SK-N-SH treated with all-trans-retinoic acid at 6 μM for 48 hours (cell line): ENCODE measurements around the gene EFHD1.

Experiments used
- ATAC-seq: fragments of 200-7000 bp; cut with Tn5 transposase; 3 replicates; pipeline ENCODE4 v1.9.1; 2020; ENCODE audit warnings: mild to moderate bottlenecking, moderate library complexity
- ARNTL ChIP-seq: fragments of 450-650 bp; formaldehyde crosslinking; IDR thresholded peaks from 2 replicates; pipeline ENCODE4 v1.5.0; 2020; ENCODE audit warnings: low read depth, mild to moderate bottlenecking, moderate library complexity, borderline replicate concordance
- BACH2 ChIP-seq: fragments of 250-450 bp; sonication (Bioruptor Pico); IDR thresholded peaks from 2 replicates; pipeline ENCODE4 v1.9.0; 2021; ENCODE audit warnings: mild to moderate bottlenecking, borderline replicate concordance
- CSDC2 ChIP-seq: fragments of 250-450 bp; sonication (Bioruptor Pico); IDR thresholded peaks from 2 replicates; pipeline ENCODE4 v1.5.0; 2020; ENCODE audit warnings: mild to moderate bottlenecking, moderate library complexity
- ESRRG ChIP-seq: fragments of 250-450 bp; sonication (Bioruptor Pico); IDR thresholded peaks from 2 replicates; pipeline ENCODE4 v1.6.1; 2021; ENCODE audit warnings: mild to moderate bottlenecking
- GLIS3 ChIP-seq: fragments of 250-450 bp; sonication (Bioruptor Pico); IDR thresholded peaks from 2 replicates; pipeline ENCODE4 v1.5.0; 2020; ENCODE audit warnings: mild to moderate bottlenecking, moderate library complexity
- ISL1 ChIP-seq: fragments of 250-450 bp; sonication (Bioruptor Pico); IDR thresholded peaks from 2 replicates; pipeline ENCODE4 v2.1.2; 2022; ENCODE audit warnings: mild to moderate bottlenecking, moderate library complexity
- OSR1 ChIP-seq: fragments of 250-450 bp; sonication (Bioruptor Pico); IDR thresholded peaks from 2 replicates; pipeline ENCODE4 v1.8.0; 2022; ENCODE audit warnings: moderate library complexity, mild to moderate bottlenecking, inconsistent platforms
- PPARA ChIP-seq: fragments of 250-450 bp; sonication (Bioruptor Pico); IDR thresholded peaks from 2 replicates; pipeline ENCODE4 v1.5.0; 2020; ENCODE audit warnings: mild to moderate bottlenecking, borderline replicate concordance
- RARB ChIP-seq: fragments of 250-450 bp; sonication (Bioruptor Pico); IDR thresholded peaks from 2 replicates; pipeline ENCODE4 v1.8.0; 2021; ENCODE audit warnings: mild to moderate bottlenecking, moderate library complexity
- SNAI2 ChIP-seq: fragments of 250-450 bp; sonication (Bioruptor Pico); IDR thresholded peaks from 2 replicates; pipeline ENCODE4 v1.5.0; 2020; ENCODE audit warnings: mild to moderate bottlenecking, moderate library complexity
- TCF4 ChIP-seq: fragments of 250-450 bp; sonication (Bioruptor Pico); IDR thresholded peaks from 2 replicates; pipeline ENCODE4 v1.8.0; 2021; ENCODE audit warnings: mild to moderate bottlenecking, moderate library complexity, borderline replicate concordance
- TOX ChIP-seq: fragments of 250-450 bp; sonication (Bioruptor Pico); IDR thresholded peaks from 2 replicates; pipeline ENCODE4 v1.8.0; 2021; ENCODE audit warnings: mild to moderate bottlenecking, moderate library complexity, borderline replicate concordance
- ZC3H10 ChIP-seq: fragments of 250-450 bp; sonication (Bioruptor Pico); IDR thresholded peaks from 2 replicates; pipeline ENCODE4 v1.5.1; 2021; ENCODE audit warnings: mild to moderate bottlenecking, moderate library complexity
- ZFP3 ChIP-seq: fragments of 250-450 bp; sonication (Bioruptor Pico); IDR thresholded peaks from 2 replicates; pipeline ENCODE4 v1.5.0; 2020; ENCODE audit warnings: mild to moderate bottlenecking, moderate library complexity
- ZFP30 ChIP-seq: fragments of 450-650 bp; formaldehyde crosslinking; IDR thresholded peaks from 2 replicates; pipeline ENCODE4 v1.5.0; 2022; ENCODE audit warnings: mild to moderate bottlenecking, moderate library complexity
- ZNF565 ChIP-seq: fragments of 450-650 bp; formaldehyde crosslinking; conservative IDR thresholded peaks from 2 replicates; pipeline ENCODE4 v1.5.0; 2020; ENCODE audit warnings: low read depth, mild to moderate bottlenecking, moderate library complexity
- ZNF70 ChIP-seq: fragments of 450-650 bp; formaldehyde crosslinking; IDR thresholded peaks from 2 replicates; pipeline ENCODE4 v1.5.0; 2020; ENCODE audit warnings: mild to moderate bottlenecking, moderate library complexity
- ZNF8 ChIP-seq: fragments of 450-650 bp; formaldehyde crosslinking; IDR thresholded peaks from 2 replicates; pipeline ENCODE4 v1.5.0; 2020; ENCODE audit warnings: mild to moderate bottlenecking, moderate library complexity
- TF ChIP-seq, protein P1 (sequence below): fragments of 250-450 bp; sonication (Bioruptor Pico); IDR thresholded peaks from 2 replicates; pipeline ENCODE4 v1.5.1; 2020; ENCODE audit warnings: low read depth, mild to moderate bottlenecking, moderate library complexity
- TF ChIP-seq, protein P2 (sequence below): fragments of 250-450 bp; sonication (Bioruptor Pico); IDR thresholded peaks from 2 replicates; pipeline ENCODE4 v1.8.0; 2021; ENCODE audit warnings: low read depth, mild to moderate bottlenecking, moderate library complexity, borderline replicate concordance
- TF ChIP-seq, protein P3 (sequence below): fragments of 250-450 bp; sonication (Bioruptor Pico); IDR thresholded peaks from 2 replicates; pipeline ENCODE4 v1.5.1; 2021; ENCODE audit warnings: mild to moderate bottlenecking, moderate library complexity

EFHD1 gene

DNA sequence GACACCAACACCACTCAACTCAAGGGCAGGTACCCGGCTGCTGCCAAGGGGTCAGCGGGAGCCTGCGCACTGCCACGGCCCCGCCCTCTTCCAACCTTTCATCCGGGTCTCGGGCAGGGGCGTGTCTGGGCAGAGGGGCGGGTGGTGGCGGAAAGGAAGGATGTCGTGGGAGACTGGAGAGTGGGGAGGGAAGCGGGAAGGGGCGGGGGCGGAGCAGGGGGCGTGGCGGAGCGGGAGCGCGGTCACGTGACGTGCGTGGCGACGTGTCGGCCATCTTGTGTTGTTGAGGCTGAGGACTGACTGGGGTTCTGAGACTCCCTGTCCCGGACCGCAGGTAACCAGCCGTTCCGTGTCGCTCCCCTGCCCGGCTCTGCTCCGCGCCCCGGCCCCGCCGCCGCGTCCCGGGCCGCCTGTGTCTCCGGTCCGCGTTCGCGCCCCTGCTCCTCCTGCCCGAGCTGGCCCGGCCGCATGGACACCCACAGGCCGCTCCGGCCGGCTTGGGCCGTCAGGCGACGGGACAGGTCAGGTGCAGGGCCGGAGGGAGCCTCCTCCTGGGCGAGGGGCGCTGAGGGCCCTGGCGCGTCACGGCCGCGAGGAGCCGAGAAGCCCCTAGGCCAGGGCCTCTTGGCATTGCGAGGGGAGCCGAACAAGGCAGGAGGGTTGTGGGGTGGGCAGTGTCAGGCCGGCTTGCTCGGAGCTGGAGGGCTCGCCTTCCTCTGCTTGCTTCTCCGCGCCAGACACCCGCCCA is 63.8 kb downstream of the EFHD1 start, which contains the start of gene GIGYF2:
Gene GIGYF2 (plus strand): TSS at position 273 of the 748 bp plus-strand sequence. CDS start 37,867 bp downstream, outside the sequence.
- peak; percentile 93 for ATAC-seq
- TF ChIP-seq TOX (CRISPR knock-in tag) (no peak), RARB (CRISPR knock-in tag) (no peak), TCF4 (no peak), ZNF70 (CRISPR knock-in tag) (no peak), ZNF8 (CRISPR knock-in tag) (no peak), GLIS3 (CRISPR knock-in tag) (no peak)
- TF ChIP-seq, protein P1, sequence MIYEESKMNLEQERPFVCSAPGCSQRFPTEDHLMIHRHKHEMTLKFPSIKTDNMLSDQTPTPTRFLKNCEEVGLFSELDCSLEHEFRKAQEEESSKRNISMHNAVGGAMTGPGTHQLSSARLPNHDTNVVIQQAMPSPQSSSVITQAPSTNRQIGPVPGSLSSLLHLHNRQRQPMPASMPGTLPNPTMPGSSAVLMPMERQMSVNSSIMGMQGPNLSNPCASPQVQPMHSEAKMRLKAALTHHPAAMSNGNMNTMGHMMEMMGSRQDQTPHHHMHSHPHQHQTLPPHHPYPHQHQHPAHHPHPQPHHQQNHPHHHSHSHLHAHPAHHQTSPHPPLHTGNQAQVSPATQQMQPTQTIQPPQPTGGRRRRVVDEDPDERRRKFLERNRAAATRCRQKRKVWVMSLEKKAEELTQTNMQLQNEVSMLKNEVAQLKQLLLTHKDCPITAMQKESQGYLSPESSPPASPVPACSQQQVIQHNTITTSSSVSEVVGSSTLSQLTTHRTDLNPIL: no peak

DNA sequence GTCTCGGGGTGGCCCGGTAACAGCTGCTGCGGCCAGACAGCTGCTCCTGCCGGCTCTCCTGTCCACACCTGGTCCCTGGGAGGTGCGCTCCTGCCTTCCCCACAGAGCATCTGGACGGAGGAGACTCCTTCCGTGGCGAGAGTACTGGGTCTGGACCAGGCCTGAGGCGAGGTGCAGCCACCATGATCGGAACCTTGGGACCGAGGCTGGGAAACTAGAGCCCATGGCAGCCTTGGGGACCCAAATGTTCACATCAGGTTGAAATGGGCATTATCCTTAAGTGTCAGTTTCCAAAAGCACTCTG is 64.4 kb downstream of the EFHD1 start:
- TF ChIP-seq ESRRG (CRISPR knock-in tag): no peak
- no peak for TF ChIP-seq ARNTL
- no peak for TF ChIP-seq ZNF70 (CRISPR knock-in tag)
- no peak for TF ChIP-seq ZNF565 (CRISPR knock-in tag)
- ATAC-seq: peak; percentile 56

DNA sequence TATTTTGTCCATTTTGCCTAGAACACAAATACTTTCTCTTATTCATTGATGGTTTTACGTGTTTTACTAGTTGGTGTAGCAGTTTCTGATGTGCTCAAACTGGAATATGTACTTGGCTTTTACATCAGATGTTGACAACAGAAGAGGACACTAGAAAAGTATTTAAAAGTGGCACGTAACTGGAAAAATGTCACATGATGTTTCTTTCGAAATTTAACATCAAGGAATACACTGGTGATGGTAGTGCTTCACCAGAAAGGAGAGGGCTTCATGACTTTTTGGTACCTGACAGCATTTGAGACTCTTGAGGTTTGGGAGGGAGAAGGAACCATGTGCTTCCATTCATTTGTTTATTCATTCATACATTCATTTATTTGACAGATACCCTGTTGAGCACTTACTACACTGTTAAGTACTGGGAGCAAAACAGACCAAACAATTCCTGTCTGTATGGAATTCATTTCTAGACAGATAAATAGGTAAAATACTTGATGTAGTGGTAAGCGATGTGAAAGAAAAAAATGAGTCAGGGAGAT is 65.2 kb downstream of the EFHD1 start:
- no peak for ATAC-seq
- TF ChIP-seq ZNF565 (CRISPR knock-in tag) (no peak), CSDC2 (CRISPR knock-in tag) (no peak), SNAI2 (CRISPR knock-in tag) (no peak), ISL1 (CRISPR knock-in tag) (no peak), BACH2 (CRISPR knock-in tag) (no peak), TOX (CRISPR knock-in tag) (no peak), ARNTL (no peak), GLIS3 (CRISPR knock-in tag) (no peak)

DNA sequence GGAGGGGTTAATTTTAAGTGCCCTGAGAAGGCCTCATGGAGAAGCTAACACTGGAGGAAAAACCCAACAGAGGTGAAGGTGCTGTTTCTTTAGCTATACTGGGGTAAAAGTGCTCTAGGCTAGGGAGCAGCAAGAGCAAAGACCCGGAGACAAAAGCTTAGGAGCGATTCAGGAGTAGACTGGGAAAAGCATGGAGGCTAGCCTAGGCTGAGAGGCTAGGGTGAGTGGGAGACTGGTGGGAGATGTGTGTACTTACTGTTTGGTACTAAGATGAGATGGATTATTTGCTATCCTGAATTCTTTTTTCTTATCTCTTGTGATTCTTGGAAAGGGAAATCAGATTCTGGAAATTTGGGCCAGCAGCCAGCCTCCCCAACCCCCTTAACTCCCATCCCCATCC is 65.7 kb downstream of the EFHD1 start:
- TF ChIP-seq ZNF8 (CRISPR knock-in tag) (no peak), RARB (CRISPR knock-in tag) (no peak), ZFP30 (CRISPR knock-in tag) (no peak), TOX (CRISPR knock-in tag) (no peak)
- TF ChIP-seq, protein P1: no peak
- TF ChIP-seq, all 23 proteins: peak for 0
- ATAC-seq: no peak

DNA sequence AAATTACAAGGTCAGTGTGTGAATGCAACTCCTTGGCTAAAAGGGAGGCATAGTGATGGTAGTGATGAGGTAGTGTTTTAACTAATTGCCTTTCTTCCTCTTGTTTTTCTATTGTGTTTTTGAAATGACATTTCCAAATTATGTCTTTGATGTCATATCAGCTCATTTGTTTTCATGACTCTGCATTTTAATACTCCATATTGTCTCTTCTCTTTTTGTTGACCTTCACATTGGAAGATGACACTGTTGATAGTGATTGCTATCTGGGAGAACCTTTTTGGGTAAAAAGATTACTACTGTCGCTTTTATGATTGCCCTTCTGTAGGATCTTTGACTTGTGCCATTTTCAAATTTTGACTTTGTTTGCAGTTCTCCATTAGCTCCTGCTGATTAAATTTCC is 66.8 kb downstream of the EFHD1 start:
- ATAC-seq: no peak
- no peak for TF ChIP-seq ZC3H10 (CRISPR knock-in tag)
- no peak for TF ChIP-seq ZNF70 (CRISPR knock-in tag)
- TF ChIP-seq RARB (CRISPR knock-in tag): no peak
- TF ChIP-seq ESRRG (CRISPR knock-in tag): no peak
- TF ChIP-seq PPARA (CRISPR knock-in tag): no peak
- no peak for TF ChIP-seq ZNF565 (CRISPR knock-in tag)
- TF ChIP-seq OSR1 (CRISPR knock-in tag): no peak
- TF ChIP-seq ZFP3 (CRISPR knock-in tag): no peak
- TF ChIP-seq, protein P2, sequence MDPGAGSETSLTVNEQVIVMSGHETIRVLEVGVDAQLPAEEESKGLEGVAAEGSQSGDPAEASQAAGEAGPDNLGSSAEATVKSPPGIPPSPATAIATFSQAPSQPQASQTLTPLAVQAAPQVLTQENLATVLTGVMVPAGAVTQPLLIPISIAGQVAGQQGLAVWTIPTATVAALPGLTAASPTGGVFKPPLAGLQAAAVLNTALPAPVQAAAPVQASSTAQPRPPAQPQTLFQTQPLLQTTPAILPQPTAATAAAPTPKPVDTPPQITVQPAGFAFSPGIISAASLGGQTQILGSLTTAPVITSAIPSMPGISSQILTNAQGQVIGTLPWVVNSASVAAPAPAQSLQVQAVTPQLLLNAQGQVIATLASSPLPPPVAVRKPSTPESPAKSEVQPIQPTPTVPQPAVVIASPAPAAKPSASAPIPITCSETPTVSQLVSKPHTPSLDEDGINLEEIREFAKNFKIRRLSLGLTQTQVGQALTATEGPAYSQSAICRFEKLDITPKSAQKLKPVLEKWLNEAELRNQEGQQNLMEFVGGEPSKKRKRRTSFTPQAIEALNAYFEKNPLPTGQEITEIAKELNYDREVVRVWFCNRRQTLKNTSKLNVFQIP (CRISPR knock-in tag): no peak
- TF ChIP-seq GLIS3 (CRISPR knock-in tag): no peak
- TF ChIP-seq, protein P3, sequence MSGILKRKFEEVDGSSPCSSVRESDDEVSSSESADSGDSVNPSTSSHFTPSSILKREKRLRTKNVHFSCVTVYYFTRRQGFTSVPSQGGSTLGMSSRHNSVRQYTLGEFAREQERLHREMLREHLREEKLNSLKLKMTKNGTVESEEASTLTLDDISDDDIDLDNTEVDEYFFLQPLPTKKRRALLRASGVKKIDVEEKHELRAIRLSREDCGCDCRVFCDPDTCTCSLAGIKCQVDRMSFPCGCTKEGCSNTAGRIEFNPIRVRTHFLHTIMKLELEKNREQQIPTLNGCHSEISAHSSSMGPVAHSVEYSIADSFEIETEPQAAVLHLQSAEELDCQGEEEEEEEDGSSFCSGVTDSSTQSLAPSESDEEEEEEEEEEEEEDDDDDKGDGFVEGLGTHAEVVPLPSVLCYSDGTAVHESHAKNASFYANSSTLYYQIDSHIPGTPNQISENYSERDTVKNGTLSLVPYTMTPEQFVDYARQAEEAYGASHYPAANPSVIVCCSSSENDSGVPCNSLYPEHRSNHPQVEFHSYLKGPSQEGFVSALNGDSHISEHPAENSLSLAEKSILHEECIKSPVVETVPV (CRISPR knock-in tag): no peak
- no peak for TF ChIP-seq BACH2 (CRISPR knock-in tag)
- TF ChIP-seq TOX (CRISPR knock-in tag): no peak
- TF ChIP-seq, protein P1: no peak
